Keratinocyte (primary cell): ENCODE results near the gene DLX2. TPM values are rescaled to one million over a fixed set of nuclear protein-coding genes. Genes with fewer than 3 reads are reported as not detected.

Experiments used
- DNase-seq: peaks from one replicate; pipeline ENCODE4 v3.0.0-alpha.2; 2011; ENCODE audit warnings: low read depth, missing footprints, low spot score
- FAIRE-seq: peaks from 2 replicates; lab custom pipeline; 2011; peaks lifted over from hg19 to GRCh38; lab: Jason Lieb, UNC
- H2AFZ ChIP-seq: 2 replicates; pipeline ENCODE4 v1.6.0; 2012; ENCODE audit warnings: low read length, control low read depth, inconsistent platforms; ENCODE audit not compliant: control insufficient read depth
- H3K27ac ChIP-seq: 2 replicates; pipeline ENCODE4 v1.5.1; 2011; ENCODE audit warnings: low read length; ENCODE audit not compliant: control insufficient read depth, insufficient read depth
- H3K27me3 ChIP-seq: 3 replicates; pipeline ENCODE4 v1.6.0; 2011; ENCODE audit warnings: low read length; ENCODE audit not compliant: control insufficient read depth, insufficient read depth; ENCODE audit errors: extremely low read depth
- H3K36me3 ChIP-seq, 2 experiments: 2 replicates in 1 of 2; 3 replicates in 1 of 2; pipeline ENCODE4 v1.5.1; 2011; ENCODE audit warnings: low read length in 2 of 2, mild to moderate bottlenecking in 1 of 2; ENCODE audit not compliant: control insufficient read depth in 2 of 2, insufficient read depth in 2 of 2; ENCODE audit errors: extremely low read depth in 1 of 2
- H3K4me1 ChIP-seq: 3 replicates; pipeline ENCODE4 v1.5.1; 2011; ENCODE audit warnings: low read length; ENCODE audit not compliant: control insufficient read depth, insufficient read depth; ENCODE audit errors: extremely low read depth
- H3K4me2 ChIP-seq: 3 replicates; pipeline ENCODE4 v1.6.0; 2011; ENCODE audit warnings: low read depth, low read length; ENCODE audit not compliant: control insufficient read depth, insufficient read depth; ENCODE audit errors: extremely low read depth
- H3K4me3 ChIP-seq, 3 experiments: fragments of 200-600 bp in 1 of 3; sonication (generic) in 1 of 3; 2 replicates in 2 of 3; 3 replicates in 1 of 3; pipeline ENCODE4 v1.5.1; 2011 to 2016; ENCODE audit warnings: low read length in 3 of 3, mild to moderate bottlenecking in 3 of 3, control low read depth in 2 of 3, inconsistent platforms in 1 of 3, low read depth in 1 of 3, mixed read lengths in 1 of 3, mixed run types in 1 of 3, moderate library complexity in 1 of 3; ENCODE audit not compliant: control insufficient read depth in 2 of 3, insufficient read depth in 2 of 3; ENCODE audit errors: extremely low read depth in 1 of 3
- H3K79me2 ChIP-seq: 2 replicates; pipeline ENCODE4 v1.6.0; 2012; ENCODE audit warnings: low read length; ENCODE audit not compliant: control insufficient read depth, insufficient read depth
- H3K9ac ChIP-seq: 3 replicates; pipeline ENCODE4 v1.6.0; 2011; ENCODE audit warnings: low read length; ENCODE audit not compliant: control insufficient read depth, insufficient read depth; ENCODE audit errors: extremely low read depth
- H3K9me1 ChIP-seq: 3 replicates; pipeline ENCODE4 v1.6.0; 2011; ENCODE audit warnings: low read length; ENCODE audit not compliant: control insufficient read depth, insufficient read depth; ENCODE audit errors: extremely low read depth
- H3K9me3 ChIP-seq: 2 replicates; pipeline ENCODE4 v1.5.1; 2012; ENCODE audit warnings: low read depth, low read length; ENCODE audit not compliant: control insufficient read depth
- H4K20me1 ChIP-seq: 3 replicates; pipeline ENCODE4 v1.6.0; 2011; ENCODE audit warnings: low read length; ENCODE audit not compliant: control insufficient read depth, insufficient read depth; ENCODE audit errors: extremely low read depth
- CTCF ChIP-seq, 3 experiments: IDR thresholded peaks in 1 of 3; conservative IDR thresholded peaks in 1 of 3; optimal IDR thresholded peaks in 1 of 3; 2 replicates in 2 of 3; 3 replicates in 1 of 3; pipeline versions ENCODE3 to v1.5.1; 2011; ENCODE audit warnings: low read length in 3 of 3, mild to moderate bottlenecking in 3 of 3, moderate library complexity in 2 of 3, control low read depth in 1 of 3, inconsistent platforms in 1 of 3; ENCODE audit not compliant: insufficient read depth in 2 of 3; ENCODE audit errors: extremely low read depth in 1 of 3
- EZH2 ChIP-seq: IDR thresholded peaks from one replicate; pipeline ENCODE4 v1.6.1; 2012; ENCODE audit warnings: inconsistent platforms, mild to moderate bottlenecking, low read length, moderate library complexity
- dilution Hi-C: fragments of 300-500 bp; cut with MboI; formaldehyde crosslinking; loops from one replicate; pipeline ENCODE4 v1.7.0; 2020; ENCODE audit warnings: low sequenced_read_pairs; ENCODE audit not compliant: extremely low pct_ligation_motif_present
- polyA plus RNA-seq, 5 experiments: library from polyadenylated mRNA; depleted of rRNA in 3 of 5; stranded (reverse) in 3 of 5; stranded (forward) in 1 of 5; unstranded in 1 of 5; fragments of >200 nt; gene quantifications; 1 replicate in 1 of 5; 2 replicates in 3 of 5; 3 replicates in 1 of 5; pipeline versions ENCODE4 v1.2.1 to v1.2.3, GENCODE V29; 2011 to 2012; ENCODE audit warnings: missing spikeins in 2 of 5, low read depth in 1 of 5, low replicate concordance in 1 of 5

Gene DLX2
- polyA plus RNA-seq, 1 donor (not counting 4 experiments of a cell fraction or from before 2014, with no cell fraction given): 0.29 TPM

GRCh38 chr2:172094294-172095145 is 8.2 kb downstream of the DLX2 start:
- peak overlapping the region; percentile 92 for H3K27ac ChIP-seq
- peaks cover 52% of the 10 kb centered on the region for H3K27me3 ChIP-seq
- H3K4me3 ChIP-seq: peak overlapping the region; percentile 45 to 72 (median 71)
- no peaks in the 10 kb centered on the region for H3K79me2 ChIP-seq
- no peaks in the 10 kb centered on the region for H3K36me3 ChIP-seq
- no peaks in the 10 kb centered on the region for H3K9me1 ChIP-seq
- no peaks in the 10 kb centered on the region for H3K9me3 ChIP-seq
- peak overlapping the region; percentile 88 for H3K9ac ChIP-seq
- TF ChIP-seq CTCF (optimal IDR thresholded peaks at IDR 0.05 in 1 of 3, IDR thresholded peaks at IDR 0.05 in 1 of 3, conservative IDR thresholded peaks at IDR 0.05 in 1 of 3; ENCODE audit: extremely low read depth in 1 of 3, insufficient read depth in 2 of 3, low read length in 3 of 3) (no peak), EZH2 (peak; percentile 47)
- DNase-seq (no peak), FAIRE-seq (no peak)
- dilution Hi-C loops: no loop called here
- H3K4me2 ChIP-seq: peak overlapping the region; percentile 91
- peak overlapping the region; percentile 57 for H2AFZ ChIP-seq
- no peaks in the 10 kb centered on the region for H4K20me1 ChIP-seq
- H3K4me1 ChIP-seq: peaks cover 43% of the 10 kb centered on the region

DNA sequence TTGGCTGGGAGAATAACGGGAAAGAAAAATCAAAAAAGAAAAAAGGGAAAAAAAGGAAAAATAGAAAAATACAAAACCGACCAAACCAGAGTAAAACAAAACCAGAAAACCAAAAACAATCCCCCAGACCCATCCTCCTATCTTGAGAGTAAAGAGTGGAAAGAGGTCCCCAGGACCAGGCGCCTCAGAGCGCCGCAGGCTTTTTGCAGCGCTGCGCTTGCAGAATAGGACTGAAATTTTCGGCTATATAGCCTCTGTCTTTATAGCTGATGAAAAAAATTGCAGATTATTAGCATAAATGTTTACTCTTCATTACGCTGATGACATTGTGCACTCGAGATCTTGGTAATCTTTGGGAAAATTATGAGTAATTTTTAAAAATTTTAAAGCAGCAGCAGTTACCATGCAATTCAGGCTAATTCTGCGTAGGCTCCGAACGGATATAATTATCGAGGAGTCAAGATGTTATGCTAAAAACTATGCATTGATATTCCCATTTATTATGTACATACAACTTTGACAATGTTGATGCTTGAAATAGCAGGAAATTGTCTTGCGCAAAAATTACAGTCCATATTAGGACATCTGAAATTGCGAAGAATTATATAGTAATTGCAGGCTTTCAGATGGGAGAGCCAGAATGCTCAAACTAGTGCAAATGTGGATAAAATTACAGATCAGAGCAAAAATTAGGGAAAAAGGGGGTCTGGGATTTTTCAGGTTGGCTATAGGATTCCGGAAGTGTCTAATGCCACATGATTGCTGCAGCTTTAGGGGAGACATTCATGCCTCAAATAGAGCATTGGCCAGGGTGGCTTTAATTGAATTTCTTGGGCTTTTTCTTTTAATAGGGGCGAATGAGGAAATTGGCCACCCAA is 9.0 kb downstream of the DLX2 start:
- H4K20me1 ChIP-seq: no peaks in the 10 kb centered on the region
- H3K9ac ChIP-seq: no peak overlapping the region
- no peaks in the 10 kb centered on the region for H3K9me1 ChIP-seq
- TF ChIP-seq EZH2: peak; percentile 45
- TF ChIP-seq CTCF (optimal IDR thresholded peaks at IDR 0.05 in 1 of 3, IDR thresholded peaks at IDR 0.05 in 1 of 3, conservative IDR thresholded peaks at IDR 0.05 in 1 of 3; ENCODE audit: extremely low read depth in 1 of 3, insufficient read depth in 2 of 3, low read length in 3 of 3): no peak
- no peak for FAIRE-seq
- dilution Hi-C loops: no loop called here
- H3K9me3 ChIP-seq: no peaks in the 10 kb centered on the region
- peak overlapping the region; percentile 58 for H3K4me2 ChIP-seq
- H3K27ac ChIP-seq: no peak overlapping the region
- H3K4me1 ChIP-seq: peaks cover 35% of the 10 kb centered on the region
- H3K36me3 ChIP-seq: no peaks in the 10 kb centered on the region
- H3K79me2 ChIP-seq: no peaks in the 10 kb centered on the region
- H3K4me3 ChIP-seq: no peak overlapping the region
- H2AFZ ChIP-seq: no peak overlapping the region
- no peak for DNase-seq
- H3K27me3 ChIP-seq: peaks cover 61% of the 10 kb centered on the region
